MM.1S (cell line): ENCODE results near the gene ZSWIM4.
"Not testable (repeated sequence)": the region's sequence is repeated elsewhere in the genome, so short reads cannot be mapped to it uniquely, and the experiment has no call there.

Experiments
- DNase-seq: peaks from one replicate; pipeline ENCODE4 v3.0.0-alpha.2; 2015
- H2AFZ ChIP-seq: fragments of 300-600 bp; sonication (generic); 2 replicates; pipeline ENCODE4 v1.6.0; 2016; ENCODE audit warnings: antibody characterized with exemption, low read length
- H3F3A ChIP-seq: fragments of 300-600 bp; sonication (generic); 2 replicates; pipeline ENCODE4 v1.6.1; 2016; ENCODE audit warnings: mild to moderate bottlenecking, antibody characterized with exemption, low read length, moderate library complexity, mixed read lengths; ENCODE audit not compliant: insufficient read depth
- H3K27ac ChIP-seq: fragments of 300-600 bp; sonication (generic); 2 replicates; pipeline ENCODE4 v1.5.1; 2016; ENCODE audit warnings: mild to moderate bottlenecking, low read length
- H3K27me3 ChIP-seq: fragments of 300-600 bp; sonication (generic); replicated peaks from 2 replicates; pipeline ENCODE4 v1.6.0; 2016; ENCODE audit warnings: low read length; ENCODE audit not compliant: insufficient read depth
- H3K36me3 ChIP-seq: fragments of 300-600 bp; sonication (generic); replicated peaks from 2 replicates; pipeline ENCODE4 v1.6.1; 2016; ENCODE audit warnings: mild to moderate bottlenecking, low read length, mixed read lengths; ENCODE audit not compliant: insufficient read depth
- H3K4me1 ChIP-seq: fragments of 300-600 bp; sonication (generic); 2 replicates; pipeline ENCODE4 v1.6.1; 2016; ENCODE audit warnings: low read length, mixed read lengths
- H3K4me2 ChIP-seq: fragments of 300-600 bp; sonication (generic); 2 replicates; pipeline ENCODE4 v1.6.0; 2016; ENCODE audit warnings: low read depth, low read length
- H3K4me3 ChIP-seq: fragments of 300-600 bp; sonication (generic); 2 replicates; pipeline ENCODE4 v1.5.1; 2016; ENCODE audit warnings: low read length, mixed read lengths
- H3K79me2 ChIP-seq: fragments of 300-600 bp; sonication (generic); 2 replicates; pipeline ENCODE4 v1.6.1; 2016; ENCODE audit warnings: mixed run types, low read length, mixed read lengths
- H3K9ac ChIP-seq: fragments of 300-600 bp; sonication (generic); 2 replicates; pipeline ENCODE4 v1.6.1; 2016; ENCODE audit warnings: low read length, mixed read lengths
- H3K9me2 ChIP-seq: fragments of 300-600 bp; sonication (generic); replicated peaks from 2 replicates; pipeline ENCODE4 v1.6.1; 2016; ENCODE audit warnings: mild to moderate bottlenecking, low read length, mixed read lengths; ENCODE audit not compliant: insufficient read depth
- H3K9me3 ChIP-seq: fragments of 300-600 bp; sonication (generic); replicated peaks from 2 replicates; pipeline ENCODE4 v1.6.1; 2016; ENCODE audit warnings: mild to moderate bottlenecking, low read length, mixed read lengths; ENCODE audit not compliant: insufficient read depth
- H4K20me1 ChIP-seq: fragments of 300-600 bp; sonication (generic); 2 replicates; pipeline ENCODE4 v1.6.1; 2016; ENCODE audit warnings: mild to moderate bottlenecking, low read length, moderate library complexity, mixed read lengths; ENCODE audit not compliant: insufficient read depth
- CTCF ChIP-seq: fragments of 300-600 bp; sonication (generic); IDR thresholded peaks from 2 replicates; pipeline ENCODE4 v1.5.1; 2016; ENCODE audit warnings: antibody characterized with exemption, low read length, mixed read lengths
- EZH2 ChIP-seq: fragments of 300-600 bp; sonication (generic); optimal IDR thresholded peaks from 2 replicates; pipeline ENCODE3; 2017; ENCODE audit warnings: low read depth, mild to moderate bottlenecking, antibody characterized with exemption, low read length, mixed read lengths
- EZH2phosphoT487 ChIP-seq: fragments of 300-600 bp; sonication (generic); IDR thresholded peaks from 2 replicates; pipeline ENCODE4 v1.6.1; 2018; ENCODE audit warnings: antibody characterized with exemption, low read length

ZSWIM4 gene

GRCh38 chr19:13848798-13849676 is 53.8 kb downstream of the ZSWIM4 start:
- TF ChIP-seq EZH2 (no peak), EZH2phosphoT487 (no peak), CTCF (no peak)
- Histone ChIP-seq H3K4me2 (no peak overlapping the region), H3K4me1 (peaks cover 17% of the 10 kb centered on the region), H3K9ac (no peak overlapping the region), H4K20me1 (no peaks in the 10 kb centered on the region), H3K9me3 (no peaks in the 10 kb centered on the region), H3K79me2 (no peaks in the 10 kb centered on the region), H2AFZ (no peak overlapping the region), H3K27me3 (no peaks in the 10 kb centered on the region), H3K36me3 (no peaks in the 10 kb centered on the region), H3K4me3 (no peak overlapping the region), H3F3A (peaks cover 23% of the 10 kb centered on the region), H3K27ac (no peak overlapping the region), H3K9me2 (no peaks in the 10 kb centered on the region)
- DNase-seq = no peak

- H4K20me1 ChIP-seq = no peaks in the 10 kb centered on the region
- no peaks in the 10 kb centered on the region for H3K79me2 ChIP-seq
- H3K4me3 ChIP-seq = no peak overlapping the region
- H3K27me3 ChIP-seq = no peaks in the 10 kb centered on the region
- H3K36me3 ChIP-seq = no peaks in the 10 kb centered on the region
- H3K9ac ChIP-seq = peak overlapping the region; percentile 60; the same call in 1 of the 2 replicates
- no peak for TF ChIP-seq EZH2phosphoT487
- no peak for TF ChIP-seq CTCF
- TF ChIP-seq EZH2 = no peak
- peak overlapping the region; percentile 25; the same call in 1 of the 2 replicates for H2AFZ ChIP-seq
- peak; percentile 27 for DNase-seq
- H3K9me2 ChIP-seq = no peaks in the 10 kb centered on the region
- peak overlapping the region; percentile 51; the same call in 1 of the 2 replicates for H3K4me2 ChIP-seq
- peaks cover 17% of the 10 kb centered on the region for H3K4me1 ChIP-seq
- H3K9me3 ChIP-seq = no peaks in the 10 kb centered on the region
- no peak overlapping the region for H3K27ac ChIP-seq
- H3F3A ChIP-seq = peaks cover 23% of the 10 kb centered on the region
These were observed 55.0 kb downstream of the ZSWIM4 start for GRCh38 chr19:13849991-13850909.

- H4K20me1 ChIP-seq = no peaks in the 10 kb centered on the region
- peaks cover 21% of the 10 kb centered on the region for H3F3A ChIP-seq
- H3K9ac ChIP-seq = peak overlapping the region; percentile 47; the same call in 1 of the 2 replicates
- H3K27me3 ChIP-seq = no peaks in the 10 kb centered on the region
- no peaks in the 10 kb centered on the region for H3K36me3 ChIP-seq
- H3K79me2 ChIP-seq = no peaks in the 10 kb centered on the region
- no peak overlapping the region for H2AFZ ChIP-seq
- TF ChIP-seq EZH2 (no peak), CTCF (no peak), EZH2phosphoT487 (no peak)
- no peaks in the 10 kb centered on the region for H3K9me3 ChIP-seq
- peaks cover 12% of the 10 kb centered on the region for H3K4me1 ChIP-seq
- H3K27ac ChIP-seq = no peak overlapping the region
- H3K9me2 ChIP-seq = no peaks in the 10 kb centered on the region
- no peak for DNase-seq
- H3K4me2 ChIP-seq = no peak overlapping the region
- no peak overlapping the region for H3K4me3 ChIP-seq
These were observed 55.9 kb downstream of the ZSWIM4 start for GRCh38 chr19:13850910-13851733.

- H2AFZ ChIP-seq, H3K4me1 ChIP-seq: not testable (repeated sequence)
These were observed 56.5 kb downstream of the ZSWIM4 start for GRCh38 chr19:13851734-13852114.

More at GRCh38 chr19:13851734-13852114, 56.5 kb downstream of the ZSWIM4 start:
- not testable (repeated sequence) for H4K20me1 ChIP-seq, H3K27me3 ChIP-seq, H3K27ac ChIP-seq, H3K4me3 ChIP-seq, H3K9ac ChIP-seq, DNase-seq, H3K9me3 ChIP-seq, H3K9me2 ChIP-seq, H3K4me2 ChIP-seq, H3K79me2 ChIP-seq, H3K36me3 ChIP-seq
- peaks cover 19% of the 10 kb centered on the region for H3F3A ChIP-seq
